Suprapubic skin (tissue), 3 donors: ENCODE measurements around the gene UBE2E2.

Experiments
- CTCF ChIP-seq, 2 donors: fragments of 200-600 bp in 1 of 2; fragments of 450-650 bp in 1 of 2; sonication (generic) in 1 of 2; IDR thresholded peaks; one replicate each; pipeline ENCODE4 v1.5.1; 2016 to 2019; ENCODE audit warnings: antibody characterized with exemption in 2 of 2, mild to moderate bottlenecking in 1 of 2, moderate library complexity in 1 of 2
- EP300 ChIP-seq: sonication (generic); formaldehyde crosslinking; IDR thresholded peaks from one replicate; pipeline ENCODE4 v1.6.1; 2017; ENCODE audit warnings: antibody characterized with exemption
- POLR2A ChIP-seq, 2 donors: fragments of 450-650 bp; IDR thresholded peaks; one replicate each; pipeline ENCODE4 v1.6.1; 2017; ENCODE audit warnings: antibody characterized with exemption in 2 of 2, mild to moderate bottlenecking in 2 of 2, moderate library complexity in 2 of 2

DNA sequence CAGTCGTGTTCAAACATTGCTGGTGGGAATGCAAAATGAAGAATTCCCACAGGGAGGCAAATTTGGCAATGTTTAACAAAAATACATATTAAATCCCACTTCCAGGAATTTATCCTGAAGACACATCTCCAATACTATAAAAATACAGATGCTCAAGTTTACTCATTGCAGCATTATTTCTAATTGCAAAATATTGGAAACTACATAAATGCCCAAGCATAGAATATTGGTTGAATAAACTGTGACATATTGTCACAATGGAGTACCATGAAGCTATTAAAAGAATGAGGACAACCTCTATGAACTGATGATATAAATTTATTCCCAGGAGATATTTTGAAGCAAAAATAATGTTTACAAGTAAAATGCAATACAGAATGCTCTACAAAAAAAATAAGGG, 49.7 kb upstream of the UBE2E2 start:
- TF ChIP-seq POLR2A (IDR thresholded peaks at IDR 0.05) (no peak), CTCF (IDR thresholded peaks at IDR 0.05) (no peak), EP300 (no peak)
